NB4 (cell line): Measurements from ENCODE around the gene CAMTA1.

Experiments
- DNase-seq: peaks from one replicate; pipeline ENCODE4 v3.0.0; 2010; ENCODE audit warnings: low read depth
- H3K4me3 ChIP-seq: one replicate; pipeline ENCODE4 v1.5.1; 2011; ENCODE audit warnings: mild to moderate bottlenecking, low read depth, low read length, moderate library complexity
- CTCF ChIP-seq: IDR thresholded peaks from one replicate; pipeline ENCODE4 v1.5.1; 2012; ENCODE audit warnings: low read depth, low read length
- MAX ChIP-seq: IDR thresholded peaks from 2 replicates; pipeline ENCODE4 v1.6.1; 2011; ENCODE audit warnings: low read depth, low read length
- MYC ChIP-seq: IDR thresholded peaks from 2 replicates; pipeline ENCODE4 v1.6.1; 2011; ENCODE audit warnings: low read depth, low read length
- POLR2A ChIP-seq: IDR thresholded peaks from 2 replicates; pipeline ENCODE4 v1.6.1; 2011; ENCODE audit warnings: mild to moderate bottlenecking; ENCODE audit not compliant: insufficient read length; ENCODE audit errors: extremely low read depth

The CAMTA1 gene

GRCh38 chr1:6800745-6801144 lies 15.5 kb downstream of the CAMTA1 start:
- H3K4me3 ChIP-seq, result no peak overlapping the region
- TF ChIP-seq MYC (no peak), POLR2A (no peak), CTCF (no peak), MAX (no peak)
- peak; percentile 22 for DNase-seq

GRCh38 chr1:6801199-6801598 lies 15.9 kb downstream of the CAMTA1 start:
- no peak for DNase-seq
- TF ChIP-seq POLR2A (no peak), MYC (no peak), MAX (no peak)
- H3K4me3 ChIP-seq, result no peak overlapping the region

- DNase-seq, result no peak
- TF ChIP-seq MYC (no peak), CTCF (no peak), POLR2A (no peak), MAX (no peak)
- H3K4me3 ChIP-seq, result no peak overlapping the region
These were observed 16.7 kb downstream of the CAMTA1 start for GRCh38 chr1:6801966-6802365.

- TF ChIP-seq MYC, result no peak
- TF ChIP-seq POLR2A, result no peak
- TF ChIP-seq CTCF, result no peak
- no peak for TF ChIP-seq MAX
- no peak for DNase-seq
These were observed 17.2 kb downstream of the CAMTA1 start for GRCh38 chr1:6802454-6802853.

GRCh38 chr1:6802893-6803292 lies 17.6 kb downstream of the CAMTA1 start:
- H3K4me3 ChIP-seq, result no peak overlapping the region
- TF ChIP-seq MAX (no peak), CTCF (no peak), POLR2A (no peak), MYC (no peak)
- no peak for DNase-seq

More at GRCh38 chr1:6802454-6802853, 17.2 kb downstream of the CAMTA1 start:
- no peak overlapping the region for H3K4me3 ChIP-seq

GRCh38 chr1:6803357-6803756 lies 18.1 kb downstream of the CAMTA1 start:
- no peak for DNase-seq
- TF ChIP-seq MYC (no peak), POLR2A (no peak), CTCF (no peak), MAX (no peak)
- H3K4me3 ChIP-seq, result no peak overlapping the region
